Breast epithelium (tissue), 4 donors: Measurements from ENCODE around the gene MAP3K19. TPM values are rescaled to one million over a fixed set of nuclear protein-coding genes. Genes with fewer than 3 reads are reported as not detected.

Source experiments
- DNase-seq, 2 donors: peaks; one replicate each; pipeline ENCODE4 v3.0.0-alpha.2; 2019; ENCODE audit warnings: low spot score in 2 of 2
- H3K27ac ChIP-seq, 2 donors: fragments of 200-600 bp; sonication (generic) in 1 of 2; one replicate each; pipeline ENCODE4 v1.5.1; 2016 to 2019; ENCODE audit warnings: mild to moderate bottlenecking in 1 of 2
- H3K27me3 ChIP-seq, 2 donors: fragments of 200-600 bp; sonication (generic) in 1 of 2; one replicate each; pipeline versions ENCODE4 v1.5.1 to v1.6.0; 2017 to 2019; ENCODE audit warnings: control low read depth in 1 of 2, mild to moderate bottlenecking in 1 of 2
- H3K36me3 ChIP-seq: fragments of 200-600 bp; one replicate; pipeline ENCODE4 v1.5.1; 2019
- H3K4me1 ChIP-seq, 2 donors: fragments of 200-600 bp; sonication (generic); one replicate each; pipeline ENCODE4 v1.5.1; 2016 to 2019; ENCODE audit warnings: control low read depth in 1 of 2
- H3K4me3 ChIP-seq, 3 donors: fragments of 200-600 bp; sonication (generic); 1 replicate in 2 of 3; 2 replicates in 1 of 3; pipeline ENCODE4 v1.5.1; 2016 to 2019; ENCODE audit warnings: mild to moderate bottlenecking in 3 of 3, moderate library complexity in 2 of 3
- H3K9me3 ChIP-seq, 2 donors: fragments of 200-600 bp; sonication (generic) in 1 of 2; one replicate each; pipeline ENCODE4 v1.5.1; 2016 to 2019; ENCODE audit warnings: control low read depth in 1 of 2
- CTCF ChIP-seq, 3 donors: fragments of 450-650 bp; IDR thresholded peaks; one replicate each; pipeline ENCODE4 v1.5.1; 2016 to 2017; ENCODE audit warnings: antibody characterized with exemption in 3 of 3, mild to moderate bottlenecking in 3 of 3, moderate library complexity in 3 of 3
- POLR2A ChIP-seq: fragments of 450-650 bp; IDR thresholded peaks from one replicate; pipeline ENCODE4 v1.6.1; 2016; ENCODE audit warnings: antibody characterized with exemption, mild to moderate bottlenecking, moderate library complexity
- POLR2AphosphoS5 ChIP-seq, 3 donors: sonication (generic); formaldehyde crosslinking; IDR thresholded peaks; one replicate each; pipeline ENCODE4 v1.6.1; 2017; ENCODE audit warnings: antibody characterized with exemption in 3 of 3
- intact Hi-C: fragments of 100-400 bp; cut with DNase I; formaldehyde crosslinking; loops from one replicate; pipeline ENCODE4 v1.15.1; 2023; ENCODE audit warnings: low total_unique reads
- total RNA-seq, 3 donors: library from RNA; depleted of rRNA; stranded (reverse); fragments of >200 nt; gene quantifications; one replicate each; pipeline ENCODE4 v1.1.0, GENCODE V29; 2016

MAP3K19 gene
- total RNA-seq, 3 donors from 2014 or later: not detected

GRCh38 chr2:134932864-134933526 lies 114.3 kb downstream of the MAP3K19 start:
- H3K27me3 ChIP-seq: no peaks in the 10 kb centered on the region
- no peak for DNase-seq
- H3K36me3 ChIP-seq: no peaks in the 10 kb centered on the region
- H3K9me3 ChIP-seq: no peaks in the 10 kb centered on the region
- H3K4me3 ChIP-seq: no peak overlapping the region
- TF ChIP-seq CTCF (IDR thresholded peaks at IDR 0.05) (no peak), POLR2AphosphoS5 (IDR thresholded peaks at IDR 0.05) (no peak), POLR2A (no peak)
- intact Hi-C loops: no loop called here
- H3K4me1 ChIP-seq: peaks cover 0 to 4% of the 10 kb centered on the region in 2 donors
- no peak overlapping the region for H3K27ac ChIP-seq

- no peaks in the 10 kb centered on the region for H3K27me3 ChIP-seq
- no peak overlapping the region for H3K4me3 ChIP-seq
- peaks cover 0 to 10% of the 10 kb centered on the region in 2 donors for H3K4me1 ChIP-seq
- DNase-seq: no peak
- TF ChIP-seq POLR2A (no peak), CTCF (IDR thresholded peaks at IDR 0.05) (no peak), POLR2AphosphoS5 (IDR thresholded peaks at IDR 0.05) (no peak)
- intact Hi-C loops: no loop called here
- H3K36me3 ChIP-seq: no peaks in the 10 kb centered on the region
- H3K27ac ChIP-seq: no peak overlapping the region
- no peaks in the 10 kb centered on the region for H3K9me3 ChIP-seq
Measured at GRCh38 chr2:134927195-134927594, 120.1 kb downstream of the MAP3K19 start.

GRCh38 chr2:134926231-134926931 lies 120.9 kb downstream of the MAP3K19 start:
- TF ChIP-seq CTCF (IDR thresholded peaks at IDR 0.05) (no peak), POLR2AphosphoS5 (IDR thresholded peaks at IDR 0.05) (no peak), POLR2A (no peak)
- intact Hi-C loops: no loop called here
- Histone ChIP-seq H3K27me3 (no peaks in the 10 kb centered on the region), H3K36me3 (no peaks in the 10 kb centered on the region), H3K9me3 (no peaks in the 10 kb centered on the region), H3K27ac (no peak overlapping the region), H3K4me1 (peaks cover 0 to 10% of the 10 kb centered on the region in 2 donors), H3K4me3 (no peak overlapping the region)
- DNase-seq: no peak

- intact Hi-C loops: no loop called here
- H3K4me1 ChIP-seq: peaks cover 0 to 19% of the 10 kb centered on the region in 2 donors
- no peaks in the 10 kb centered on the region for H3K27me3 ChIP-seq
- H3K4me3 ChIP-seq: no peak overlapping the region
- H3K27ac ChIP-seq: no peak overlapping the region
- TF ChIP-seq POLR2A (no peak), CTCF (IDR thresholded peaks at IDR 0.05) (no peak), POLR2AphosphoS5 (IDR thresholded peaks at IDR 0.05) (no peak)
- no peak for DNase-seq
- H3K9me3 ChIP-seq: no peaks in the 10 kb centered on the region
- no peaks in the 10 kb centered on the region for H3K36me3 ChIP-seq
Measured at GRCh38 chr2:134924912-134925311, 122.3 kb downstream of the MAP3K19 start.
